Neutrophil (primary cell): ENCODE data around the gene MLPH.

Experiments used
- H3K27ac ChIP-seq: fragments of 200-600 bp; sonication (generic); 2 replicates; pipeline ENCODE4 v1.5.1; 2016; ENCODE audit warnings: mild to moderate bottlenecking, moderate library complexity
- H3K27me3 ChIP-seq: fragments of 200-600 bp; sonication (generic); 2 replicates; pipeline ENCODE4 v1.6.0; 2016; ENCODE audit warnings: mild to moderate bottlenecking
- H3K36me3 ChIP-seq: fragments of 200-600 bp; sonication (generic); 2 replicates; pipeline ENCODE4 v1.5.1; 2017
- H3K4me1 ChIP-seq, 2 experiments: fragments of 200-600 bp in 1 of 2; sonication (generic) in 1 of 2; 1 replicate in 1 of 2; 2 replicates in 1 of 2; pipeline versions ENCODE4 v1.5.1 to v1.6.1; 2013 to 2016; ENCODE audit warnings: low read depth in 1 of 2, low read length in 1 of 2, mild to moderate bottlenecking in 1 of 2, moderate library complexity in 1 of 2; ENCODE audit not compliant: control insufficient read depth in 1 of 2, insufficient read depth in 1 of 2
- H3K4me3 ChIP-seq, 2 experiments: fragments of 200-600 bp in 1 of 2; sonication (generic) in 1 of 2; 1 replicate in 1 of 2; 2 replicates in 1 of 2; pipeline ENCODE4 v1.5.1; 2013 to 2016; ENCODE audit warnings: low read depth in 1 of 2, low read length in 1 of 2, mild to moderate bottlenecking in 1 of 2, moderate library complexity in 1 of 2
- H3K9me3 ChIP-seq: fragments of 200-600 bp; sonication (generic); 2 replicates; pipeline ENCODE4 v1.5.1; 2016
- TF ChIP-seq, protein P1 (sequence below): fragments of 200-600 bp; sonication (generic); IDR thresholded peaks from 2 replicates; pipeline ENCODE4 v1.5.1; 2016; ENCODE audit warnings: antibody characterized with exemption

The MLPH gene

DNA sequence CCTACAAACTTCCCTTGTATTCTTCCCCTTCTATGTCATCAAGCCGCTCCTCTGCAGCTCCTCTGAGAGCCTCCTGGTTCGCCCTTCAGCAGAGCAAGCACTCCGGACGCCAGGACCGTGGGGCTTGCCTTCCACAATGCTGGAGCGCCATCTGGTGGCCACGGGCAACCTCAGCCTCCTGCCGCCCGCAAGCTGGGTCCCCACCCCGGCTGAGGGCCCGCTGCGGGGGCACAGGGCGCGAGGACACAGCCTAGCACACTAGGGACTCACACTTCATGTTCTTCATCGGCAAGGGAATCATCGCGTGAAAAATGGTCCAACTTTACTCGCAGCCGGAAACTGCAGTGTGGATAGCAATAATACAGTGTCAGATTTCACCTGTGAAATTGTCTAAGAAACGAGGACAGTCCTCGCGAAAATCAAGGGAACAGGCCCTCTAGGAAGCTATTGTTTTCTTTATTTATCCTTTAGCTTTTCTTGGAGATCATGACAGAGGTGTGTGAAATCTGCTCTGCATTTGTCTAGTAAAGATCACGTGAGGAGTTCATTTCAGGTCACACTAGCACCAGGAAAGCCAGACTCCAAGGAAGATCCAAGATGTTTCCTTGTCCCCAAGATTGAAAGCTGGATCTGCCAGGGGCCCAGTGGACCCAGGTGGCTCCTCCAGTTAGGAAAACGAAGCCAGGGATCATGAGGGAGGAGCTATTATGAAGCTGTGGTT lies 85.1 kb downstream of the MLPH start:
- Histone ChIP-seq H3K27me3 (peaks cover 4% of the 10 kb centered on the region), H3K36me3 (no peaks in the 10 kb centered on the region), H3K9me3 (no peaks in the 10 kb centered on the region), H3K27ac (no peak overlapping the region), H3K4me3 (no peak overlapping the region), H3K4me1 (no peaks in the 10 kb centered on the region)
- TF ChIP-seq, protein P1, sequence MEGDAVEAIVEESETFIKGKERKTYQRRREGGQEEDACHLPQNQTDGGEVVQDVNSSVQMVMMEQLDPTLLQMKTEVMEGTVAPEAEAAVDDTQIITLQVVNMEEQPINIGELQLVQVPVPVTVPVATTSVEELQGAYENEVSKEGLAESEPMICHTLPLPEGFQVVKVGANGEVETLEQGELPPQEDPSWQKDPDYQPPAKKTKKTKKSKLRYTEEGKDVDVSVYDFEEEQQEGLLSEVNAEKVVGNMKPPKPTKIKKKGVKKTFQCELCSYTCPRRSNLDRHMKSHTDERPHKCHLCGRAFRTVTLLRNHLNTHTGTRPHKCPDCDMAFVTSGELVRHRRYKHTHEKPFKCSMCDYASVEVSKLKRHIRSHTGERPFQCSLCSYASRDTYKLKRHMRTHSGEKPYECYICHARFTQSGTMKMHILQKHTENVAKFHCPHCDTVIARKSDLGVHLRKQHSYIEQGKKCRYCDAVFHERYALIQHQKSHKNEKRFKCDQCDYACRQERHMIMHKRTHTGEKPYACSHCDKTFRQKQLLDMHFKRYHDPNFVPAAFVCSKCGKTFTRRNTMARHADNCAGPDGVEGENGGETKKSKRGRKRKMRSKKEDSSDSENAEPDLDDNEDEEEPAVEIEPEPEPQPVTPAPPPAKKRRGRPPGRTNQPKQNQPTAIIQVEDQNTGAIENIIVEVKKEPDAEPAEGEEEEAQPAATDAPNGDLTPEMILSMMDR: peak; percentile 73

DNA sequence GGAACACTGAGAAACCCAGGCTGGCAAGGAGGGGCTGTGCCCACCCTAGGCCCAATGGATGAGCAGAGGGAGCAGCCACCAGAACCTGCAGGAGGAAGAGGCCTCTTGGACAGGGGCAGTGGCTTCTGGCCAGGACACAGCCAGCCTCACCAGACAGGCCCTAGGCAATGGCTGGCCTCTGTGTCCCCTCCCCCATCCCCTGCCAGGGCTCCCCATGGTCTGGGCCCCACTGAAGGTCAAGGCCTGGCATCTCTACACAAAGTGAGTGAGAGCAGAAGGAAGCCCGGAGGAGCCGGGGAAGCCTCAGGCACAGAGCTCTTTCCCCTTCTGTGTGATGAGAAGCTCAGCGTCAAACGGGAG lies 85.7 kb downstream of the MLPH start:
- Histone ChIP-seq H3K27ac (no peak overlapping the region), H3K36me3 (no peaks in the 10 kb centered on the region), H3K27me3 (peaks cover 4% of the 10 kb centered on the region), H3K4me1 (no peaks in the 10 kb centered on the region), H3K9me3 (no peaks in the 10 kb centered on the region), H3K4me3 (no peak overlapping the region)
- TF ChIP-seq, protein P1: no peak

DNA sequence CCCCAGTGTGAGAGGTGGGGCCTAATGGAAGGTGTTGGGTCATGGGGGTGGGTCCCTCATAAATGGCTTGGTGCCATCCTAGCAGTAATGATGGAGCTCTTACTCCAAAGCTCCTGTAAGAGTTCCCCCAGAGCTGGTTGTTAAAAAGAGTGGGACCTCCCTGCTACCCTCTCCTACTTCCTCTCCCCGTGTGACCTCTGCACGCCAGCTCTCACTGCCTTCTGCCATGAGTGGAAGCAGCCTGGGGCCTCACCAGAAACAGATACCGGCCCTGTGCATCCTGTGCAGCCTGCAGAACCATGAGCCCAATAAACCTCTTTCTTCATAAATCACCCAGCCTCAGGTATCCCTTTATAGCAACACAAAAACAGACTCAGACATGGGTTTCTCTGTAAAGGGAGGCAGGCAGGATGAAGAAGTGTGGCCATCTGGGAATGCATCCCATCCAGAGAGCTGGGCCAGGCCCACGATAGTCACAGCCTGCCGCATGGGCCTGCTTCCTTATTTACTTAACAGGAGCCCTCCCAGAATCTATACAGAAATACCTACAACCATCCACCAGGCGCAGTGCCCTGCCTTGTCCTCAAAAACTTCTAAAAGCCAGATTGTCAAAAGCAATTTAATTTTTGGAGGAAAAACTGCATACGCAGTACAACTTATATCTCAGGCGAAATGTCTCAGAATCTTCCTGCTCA lies 86.8 kb downstream of the MLPH start:
- H3K4me1 ChIP-seq: no peaks in the 10 kb centered on the region
- no peaks in the 10 kb centered on the region for H3K9me3 ChIP-seq
- TF ChIP-seq, protein P1: no peak
- no peaks in the 10 kb centered on the region for H3K36me3 ChIP-seq
- H3K27ac ChIP-seq: no peak overlapping the region
- peaks cover 4% of the 10 kb centered on the region for H3K27me3 ChIP-seq
- H3K4me3 ChIP-seq: no peak overlapping the region

DNA sequence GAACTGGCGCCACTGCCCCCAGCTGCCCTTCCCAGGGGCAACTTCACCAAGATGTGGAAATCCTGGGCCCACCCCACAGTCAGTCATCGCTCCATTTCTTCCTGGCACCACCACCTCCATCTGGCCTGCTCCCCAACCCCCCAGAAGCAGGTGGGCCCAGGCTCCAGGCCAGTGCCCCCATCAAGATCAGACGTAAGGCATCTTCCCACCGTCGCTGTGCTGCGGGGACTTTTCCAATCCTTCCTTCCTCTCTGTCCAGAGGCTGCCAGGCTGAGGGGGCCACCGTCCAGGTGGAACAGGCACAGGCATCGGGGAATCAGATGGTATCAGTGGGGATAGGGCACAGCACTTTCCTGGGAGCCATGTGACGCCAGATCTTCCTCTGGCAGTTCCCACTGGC lies 87.4 kb downstream of the MLPH start:
- no peaks in the 10 kb centered on the region for H3K4me1 ChIP-seq
- no peaks in the 10 kb centered on the region for H3K9me3 ChIP-seq
- H3K4me3 ChIP-seq: no peak overlapping the region
- no peaks in the 10 kb centered on the region for H3K36me3 ChIP-seq
- H3K27ac ChIP-seq: no peak overlapping the region
- TF ChIP-seq, protein P1: no peak
- peaks cover 4% of the 10 kb centered on the region for H3K27me3 ChIP-seq

DNA sequence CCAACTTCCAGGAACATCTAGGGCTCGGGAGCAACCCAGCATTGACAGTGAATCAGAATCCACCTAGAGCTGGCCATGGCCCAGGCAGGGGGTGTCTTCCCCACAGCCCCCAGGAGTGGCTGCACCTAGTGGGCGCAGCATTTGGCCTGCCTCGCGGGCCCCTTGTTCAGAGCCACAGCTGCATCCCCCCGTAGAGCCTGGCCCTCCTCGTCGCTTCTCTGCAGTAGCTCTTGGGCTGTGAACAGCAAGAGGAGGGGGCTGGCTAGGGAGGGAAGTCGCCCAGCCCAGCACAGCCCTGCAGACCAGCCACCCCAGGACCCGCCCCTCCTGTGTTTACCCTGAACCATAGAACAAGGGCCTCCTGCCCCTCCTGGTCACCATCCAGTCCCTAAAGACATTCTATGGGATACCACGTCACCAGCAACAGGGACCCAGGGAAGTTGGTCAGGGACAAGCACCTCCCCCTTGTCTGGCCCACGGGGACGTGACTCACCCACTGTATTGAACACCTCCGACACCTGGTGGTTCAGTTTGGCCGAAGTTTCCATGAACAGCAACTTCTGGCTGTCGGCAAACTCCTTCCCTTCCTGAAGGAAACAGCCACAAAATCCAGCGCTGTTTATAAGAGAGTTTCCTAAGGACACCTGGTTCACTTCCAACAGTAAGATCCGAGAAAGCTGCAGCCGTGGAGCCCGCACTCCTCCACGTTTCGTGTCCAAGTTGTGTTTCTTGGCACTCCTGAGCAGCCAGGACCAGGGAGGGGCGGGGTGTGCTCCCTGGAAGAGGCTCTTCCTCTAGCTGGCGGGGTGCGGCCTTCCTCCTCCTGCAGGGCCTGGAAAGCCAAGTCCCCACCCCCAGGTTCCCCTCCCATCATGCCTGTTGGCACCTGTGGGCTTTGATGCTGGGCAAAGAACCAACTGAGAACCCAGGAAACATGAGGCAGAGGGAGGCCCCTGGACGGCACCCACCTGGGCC lies 88.1 kb downstream of the MLPH start:
- no peaks in the 10 kb centered on the region for H3K36me3 ChIP-seq
- H3K9me3 ChIP-seq: no peaks in the 10 kb centered on the region
- H3K4me3 ChIP-seq: no peak overlapping the region
- H3K4me1 ChIP-seq: no peaks in the 10 kb centered on the region
- peaks cover 4% of the 10 kb centered on the region for H3K27me3 ChIP-seq
- H3K27ac ChIP-seq: no peak overlapping the region
- TF ChIP-seq, protein P1: no peak
